NB4 (cell line): ENCODE results near the gene MYORG.
"Not testable (repeated sequence)": the region's sequence is repeated elsewhere in the genome, so short reads cannot be mapped to it uniquely, and the experiment has no call there.

Experiments
- DNase-seq: peaks from one replicate; pipeline ENCODE4 v3.0.0; 2010; ENCODE audit warnings: low read depth
- H3K4me3 ChIP-seq: one replicate; pipeline ENCODE4 v1.5.1; 2011; ENCODE audit warnings: mild to moderate bottlenecking, low read depth, low read length, moderate library complexity
- CTCF ChIP-seq: IDR thresholded peaks from one replicate; pipeline ENCODE4 v1.5.1; 2012; ENCODE audit warnings: low read depth, low read length
- MAX ChIP-seq: IDR thresholded peaks from 2 replicates; pipeline ENCODE4 v1.6.1; 2011; ENCODE audit warnings: low read depth, low read length
- MYC ChIP-seq: IDR thresholded peaks from 2 replicates; pipeline ENCODE4 v1.6.1; 2011; ENCODE audit warnings: low read depth, low read length
- POLR2A ChIP-seq: IDR thresholded peaks from 2 replicates; pipeline ENCODE4 v1.6.1; 2011; ENCODE audit warnings: mild to moderate bottlenecking; ENCODE audit not compliant: insufficient read length; ENCODE audit errors: extremely low read depth

MYORG gene

GRCh38 chr9:34341659-34342295 is 34.9 kb downstream of the MYORG start:
- no peak for TF ChIP-seq MAX
- no peak for TF ChIP-seq POLR2A
- TF ChIP-seq MYC: no peak
- no peak for TF ChIP-seq CTCF
- no peak overlapping the region for H3K4me3 ChIP-seq
- DNase-seq: no peak

- DNase-seq: no peak
- H3K4me3 ChIP-seq: no peak overlapping the region
- TF ChIP-seq CTCF (no peak), POLR2A (no peak), MYC (no peak), MAX (no peak)
Observed at GRCh38 chr9:34338665-34339385, 37.9 kb downstream of the MYORG start.

DNA sequence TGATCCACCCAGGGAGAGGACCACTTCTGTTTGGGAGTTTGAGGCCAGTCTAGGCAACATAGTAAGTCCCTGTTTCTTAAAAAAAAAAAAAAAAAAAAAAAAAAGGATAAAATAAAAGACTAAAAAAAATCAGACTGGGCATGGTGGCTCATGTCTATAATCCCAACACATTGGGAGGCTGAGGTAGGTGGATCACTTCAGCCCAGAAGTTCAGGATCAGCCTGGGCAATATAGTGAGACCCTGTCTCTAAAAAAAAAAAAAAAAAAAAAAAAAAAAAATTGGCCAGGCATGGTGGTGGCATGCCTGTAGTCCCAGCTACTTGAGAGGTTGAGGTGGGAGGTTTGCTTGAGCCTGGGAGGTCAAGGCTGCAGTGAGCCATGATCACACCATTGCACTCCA is 38.6 kb downstream of the MYORG start:
- not testable (repeated sequence) for H3K4me3 ChIP-seq, DNase-seq

- TF ChIP-seq MAX (no peak), MYC (no peak), CTCF (no peak), POLR2A (no peak)
- DNase-seq: peak; percentile 34
- H3K4me3 ChIP-seq: no peak overlapping the region
Observed at GRCh38 chr9:34337403-34337802, 39.3 kb downstream of the MYORG start.

- no peak overlapping the region for H3K4me3 ChIP-seq
- no peak for DNase-seq
- TF ChIP-seq MAX (no peak), MYC (no peak), CTCF (no peak), POLR2A (no peak)
Observed at GRCh38 chr9:34335376-34335775, 41.3 kb downstream of the MYORG start.

- H3K4me3 ChIP-seq: no peak overlapping the region
- no peak for DNase-seq
- TF ChIP-seq POLR2A (no peak), CTCF (no peak)
Observed at GRCh38 chr9:34334916-34335315, 41.8 kb downstream of the MYORG start.
